SK-MEL-5 (cell line): ENCODE measurements around the gene ARHGAP8. TPM values are rescaled to one million over a fixed set of nuclear protein-coding genes. Genes with fewer than 3 reads are reported as not detected.

ENCODE experiments used
- DNase-seq: peaks from one replicate; pipeline ENCODE4 v3.0.0-alpha.2; 2016; ENCODE audit warnings: low read depth, low spot score
- in situ Hi-C: cut with HindIII; loops from 2 replicates; pipeline ENCODE4 v1.10.0; 2016; ENCODE audit warnings: low sequenced_read_pairs, high pct_unique_total_duplicates, low pct_unique_long_range_greater_than_20kb
- total RNA-seq: library from RNA; depleted of rRNA; stranded (reverse); fragments of >200 nt; shearing (Covaris generic); gene quantifications from 2 replicates; pipeline ENCODE4 v1.2.3, GENCODE V29; 2014

Gene ARHGAP8
- total RNA-seq, 1 experiment from 2014 or later: 0.87 TPM

DNA sequence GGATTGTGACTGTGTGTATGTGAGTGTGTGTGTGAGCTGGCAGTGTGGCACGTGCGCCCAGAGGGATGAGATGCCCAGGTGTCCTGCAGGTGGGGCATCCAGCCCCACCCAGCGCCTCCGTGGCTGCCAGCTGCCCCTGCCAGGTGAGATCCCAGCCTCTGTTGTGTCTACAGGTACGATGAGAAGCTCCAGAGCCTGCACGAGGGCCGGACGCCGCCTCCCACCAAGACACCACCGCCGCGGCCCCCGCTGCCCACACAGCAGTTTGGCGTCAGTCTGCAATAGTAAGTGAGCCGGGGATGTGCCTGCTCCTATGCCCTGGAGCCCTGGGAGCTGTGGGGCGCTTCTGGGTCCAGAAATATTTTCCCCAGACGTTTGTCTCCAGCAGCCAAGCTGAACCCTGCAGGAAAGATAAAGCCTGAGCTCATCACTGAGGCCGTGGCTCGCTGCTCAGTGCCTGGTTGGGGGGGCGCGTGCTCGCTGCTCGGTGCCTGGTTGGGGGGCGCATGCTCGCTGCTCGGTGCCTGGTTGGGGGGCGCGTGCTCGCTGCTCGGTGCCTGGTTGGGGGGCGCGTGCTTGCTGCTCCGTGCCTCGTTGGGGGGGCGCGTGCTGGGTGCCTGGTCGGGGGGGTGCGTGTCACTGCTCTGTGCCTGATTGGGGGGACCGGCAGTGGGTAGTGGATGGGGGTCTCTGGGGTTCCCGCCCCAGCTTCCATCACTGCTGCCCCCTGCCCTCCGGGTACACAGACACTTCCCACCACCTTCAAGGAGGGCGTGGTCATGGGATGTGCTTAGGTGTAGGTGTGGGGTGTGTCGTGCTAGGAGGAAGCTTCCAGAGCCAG lies 73.2 kb downstream of the ARHGAP8 start:
- in situ Hi-C loops: no loop called here
- DNase-seq: no peak

DNA sequence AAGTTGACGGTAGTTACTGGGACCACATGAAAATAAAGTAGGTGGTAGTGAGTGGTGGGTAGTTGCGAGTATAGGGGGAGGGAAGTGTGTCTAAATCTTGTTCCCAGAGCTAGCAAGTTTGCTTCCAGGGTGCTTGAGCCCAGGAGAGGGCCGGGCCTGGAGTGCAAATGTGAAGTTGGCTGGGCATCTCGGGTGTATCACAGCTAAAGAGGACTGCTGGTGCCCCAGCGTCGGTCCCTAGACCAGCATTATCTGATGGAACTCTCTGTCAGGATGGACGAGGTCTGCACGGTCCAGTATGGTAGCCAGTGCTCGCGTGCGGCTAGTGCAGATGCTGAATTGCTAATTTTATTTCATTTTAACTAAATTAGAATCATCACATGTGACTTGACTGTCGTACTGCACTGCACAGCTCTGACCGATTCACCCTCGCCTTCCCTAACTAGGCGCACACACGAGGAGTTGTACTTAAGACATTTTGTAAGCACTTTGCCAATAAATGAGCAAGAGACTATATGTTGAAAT lies 75.4 kb downstream of the ARHGAP8 start:
- in situ Hi-C loops: no loop called here

DNA sequence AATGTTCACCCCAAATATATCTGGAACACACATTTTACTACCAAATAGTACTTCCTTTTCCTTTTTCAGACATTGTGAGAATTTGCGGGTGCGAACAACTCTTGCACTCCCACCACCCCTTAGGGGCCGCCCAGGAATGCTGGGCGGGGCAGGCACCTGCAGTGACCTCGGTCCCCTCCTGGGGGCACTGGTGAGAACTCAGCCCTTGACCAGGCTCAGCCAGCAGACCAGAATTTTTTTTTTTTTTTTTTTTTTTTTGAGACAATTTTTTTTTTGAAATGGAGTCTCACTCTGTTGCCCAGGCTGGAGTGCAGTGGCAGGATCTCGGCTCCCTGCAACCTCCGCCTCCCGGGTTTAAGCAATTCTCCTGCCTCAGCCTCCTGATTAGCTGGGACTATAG lies 75.8 kb downstream of the ARHGAP8 start:
- in situ Hi-C loops: no loop called here
- peak; percentile 65 for DNase-seq

More for the DNA sequence above, 75.4 kb downstream of the ARHGAP8 start:
- no peak for DNase-seq

DNA sequence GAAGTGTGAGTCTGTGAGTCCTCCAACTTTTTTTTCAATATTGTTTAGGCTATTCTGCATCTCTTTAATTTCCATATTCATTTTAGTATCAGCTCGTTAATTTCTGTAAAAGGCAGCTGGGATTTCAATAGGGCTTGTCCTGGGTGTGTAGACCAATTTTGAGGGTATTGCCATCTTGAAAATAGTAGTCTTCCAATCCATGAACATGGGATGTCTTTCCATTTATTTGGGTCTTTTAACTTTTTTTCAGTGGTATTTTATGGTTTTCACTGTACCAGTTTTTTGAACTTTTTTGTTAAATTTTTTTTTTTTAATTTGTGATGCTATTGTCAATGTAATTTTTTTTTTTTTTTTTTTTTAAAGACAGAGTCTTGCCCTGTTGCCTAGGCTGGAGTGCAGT lies 79.5 kb downstream of the ARHGAP8 start:
- in situ Hi-C loops: no loop called here
- no peak for DNase-seq

DNA sequence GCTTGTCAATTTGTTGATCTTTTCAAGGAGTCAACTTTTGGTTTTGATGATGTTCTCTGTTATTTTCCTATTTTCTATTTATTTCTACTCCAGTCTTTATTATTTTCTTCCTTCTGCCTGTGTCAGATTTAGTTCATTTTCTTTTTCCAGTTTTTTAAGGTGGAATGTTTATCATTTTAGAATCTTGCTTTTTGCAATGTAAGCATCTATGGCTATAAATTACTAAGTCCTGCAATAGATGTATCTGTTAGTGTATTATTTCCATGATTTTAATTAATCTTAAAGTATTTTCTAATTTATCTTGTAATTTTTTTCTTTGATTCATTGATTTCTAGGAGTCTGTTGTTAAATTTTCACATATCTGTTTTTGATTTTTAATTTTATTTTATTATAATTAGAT lies 81.7 kb downstream of the ARHGAP8 start:
- DNase-seq: no peak
- in situ Hi-C loops: no loop called here

DNA sequence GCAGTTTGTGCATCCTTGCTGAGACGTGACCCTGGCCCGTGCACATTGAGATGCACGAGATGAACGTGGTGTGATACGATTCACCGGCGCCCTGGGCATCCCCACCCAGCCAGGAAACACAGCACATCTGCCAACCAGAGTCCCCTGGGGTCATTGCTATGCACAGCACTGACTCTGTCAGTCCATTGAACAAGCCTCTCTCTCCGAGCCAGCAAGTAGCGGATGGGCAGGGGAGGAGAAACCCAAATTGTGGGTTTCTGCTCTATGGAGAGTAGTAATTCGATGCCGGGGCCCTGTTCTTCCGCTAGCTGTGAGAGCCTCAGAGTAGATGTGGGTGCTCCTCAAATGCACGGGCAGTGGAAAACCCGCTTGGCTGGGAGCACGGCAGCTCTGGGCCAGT lies 85.1 kb downstream of the ARHGAP8 start:
- in situ Hi-C loops: no loop called here
- DNase-seq: no peak

DNA sequence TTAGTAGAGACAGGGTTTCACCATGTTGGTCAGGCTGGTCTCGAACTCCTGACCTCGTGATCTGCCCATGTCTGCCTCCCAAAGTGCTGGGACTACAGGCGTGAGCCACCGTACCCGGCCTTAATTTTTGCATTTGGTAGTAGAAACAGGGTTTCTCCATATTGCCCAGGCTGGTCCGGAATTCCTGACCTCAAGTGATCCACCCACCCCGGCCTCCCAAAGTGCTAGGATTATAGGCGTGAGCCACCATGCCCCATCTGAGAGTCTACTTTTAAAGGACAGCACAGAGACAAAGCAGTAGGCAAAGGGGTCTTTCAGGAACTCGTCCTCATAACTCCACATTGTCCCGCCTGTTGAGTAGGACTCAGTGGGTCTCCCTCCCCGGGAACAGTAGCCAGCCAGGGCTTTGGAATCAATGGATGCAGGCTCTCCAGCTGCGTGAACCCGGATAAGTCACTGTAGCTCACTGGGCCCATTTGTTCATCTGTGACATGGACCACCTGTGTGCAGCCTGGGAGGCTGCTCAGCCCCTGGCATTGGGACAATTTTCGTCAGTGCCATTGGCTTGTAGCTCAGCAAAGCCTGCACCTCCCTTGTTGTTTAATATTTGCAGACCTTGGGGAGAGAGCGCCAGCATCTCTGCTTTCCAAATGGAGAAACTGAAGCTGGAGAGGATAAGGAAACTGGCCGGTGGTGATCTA lies 86.1 kb downstream of the ARHGAP8 start:
- no peak for DNase-seq
- in situ Hi-C loops: no loop called here

DNA sequence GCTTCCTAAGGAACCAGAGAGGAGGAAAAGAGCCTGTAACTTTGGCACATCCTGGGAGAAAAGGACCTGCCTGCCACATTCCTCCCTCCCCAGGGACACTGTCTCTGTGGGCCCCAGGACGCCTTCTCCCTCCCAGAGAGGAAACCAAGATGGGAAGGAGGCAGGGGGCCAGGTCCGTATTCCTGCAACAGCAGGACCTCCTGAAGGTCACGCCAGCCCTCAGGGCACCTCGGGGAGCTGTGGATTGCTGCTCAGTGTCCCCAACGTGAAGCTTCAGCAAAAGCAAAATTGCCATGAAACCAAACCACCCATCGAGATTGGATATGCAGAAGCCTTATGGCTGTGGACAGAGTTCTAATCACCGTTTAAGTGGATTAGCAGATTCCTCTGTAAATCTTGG lies 86.7 kb downstream of the ARHGAP8 start:
- in situ Hi-C loops: no loop called here
- no peak for DNase-seq

DNA sequence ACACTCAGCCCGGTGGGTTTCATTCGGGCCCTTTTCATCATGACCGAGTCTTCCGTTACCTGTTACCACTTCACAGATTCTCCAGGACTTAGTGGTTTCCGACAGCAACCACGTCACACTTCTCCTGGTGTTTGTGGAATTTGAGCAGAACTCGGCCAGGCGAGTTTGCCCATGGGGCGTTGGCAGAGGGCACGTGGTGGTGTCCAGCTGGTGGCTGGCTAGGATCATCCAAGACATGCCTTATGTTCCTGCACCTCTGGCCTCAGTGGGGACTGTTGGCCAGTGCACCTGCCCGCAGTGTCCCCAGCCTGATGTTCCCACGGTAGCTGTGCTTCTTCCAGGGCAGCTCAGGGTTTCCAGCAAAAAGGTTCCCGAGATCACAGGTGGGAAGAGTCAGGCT lies 87.3 kb downstream of the ARHGAP8 start:
- in situ Hi-C loops: no loop called here

DNA sequence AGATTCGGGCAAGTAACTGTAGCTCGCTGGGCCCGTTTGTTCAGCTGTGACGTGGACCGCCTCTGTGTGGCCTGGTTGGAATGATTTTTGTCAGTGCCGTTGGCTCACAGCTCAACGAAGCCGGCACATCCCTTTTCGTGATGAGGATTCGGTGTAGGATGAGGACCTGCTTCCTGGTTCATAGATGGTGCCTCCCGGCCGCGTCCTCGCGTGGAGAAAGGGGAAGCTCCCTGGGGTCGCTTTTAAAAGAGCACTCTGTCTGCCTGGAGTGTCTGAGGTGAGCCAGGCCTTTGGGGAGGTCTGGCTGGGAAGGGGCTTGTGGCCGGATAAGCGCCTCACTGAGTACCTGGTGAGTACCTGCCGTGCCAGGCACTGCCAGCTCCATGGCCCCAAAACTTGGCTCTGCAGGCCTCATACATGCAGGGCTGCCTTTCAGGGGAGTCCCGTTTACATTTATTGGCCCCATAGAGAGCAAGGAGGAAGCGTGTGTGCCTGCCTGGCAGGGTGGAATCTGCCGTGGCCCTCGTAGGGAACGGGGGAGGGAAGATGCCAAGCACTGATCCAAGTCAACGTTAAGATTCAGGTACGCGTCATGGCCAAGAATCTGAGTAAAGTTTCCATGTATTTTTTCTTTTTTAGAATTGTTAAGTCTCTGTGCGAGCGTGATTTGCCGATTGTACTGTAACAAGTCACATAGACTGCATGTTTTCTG lies 88.4 kb downstream of the ARHGAP8 start:
- DNase-seq: no peak
- in situ Hi-C loops: no loop called here

More for the DNA sequence above, 87.3 kb downstream of the ARHGAP8 start:
- no peak for DNase-seq

DNA sequence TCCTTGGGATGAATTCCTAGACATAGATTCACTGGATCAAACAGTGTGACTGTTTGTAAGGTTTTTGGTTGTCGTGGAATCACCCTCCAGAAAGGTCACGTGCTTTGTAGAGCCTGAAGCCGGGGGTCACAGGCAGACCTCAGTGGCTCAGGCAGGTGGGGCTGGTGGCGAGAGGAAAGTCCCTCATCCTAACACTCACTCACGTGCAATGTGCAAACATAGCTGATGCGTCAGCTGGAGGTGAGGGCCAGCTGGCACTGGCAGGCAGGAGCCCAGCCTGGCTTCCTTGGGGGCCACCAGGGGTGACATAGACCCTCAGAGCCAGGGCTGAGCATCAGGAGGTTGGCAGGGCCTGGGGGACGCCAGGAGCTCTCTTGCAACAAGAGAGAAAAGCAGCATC lies 90.0 kb downstream of the ARHGAP8 start:
- DNase-seq: no peak
- in situ Hi-C loops: no loop called here

DNA sequence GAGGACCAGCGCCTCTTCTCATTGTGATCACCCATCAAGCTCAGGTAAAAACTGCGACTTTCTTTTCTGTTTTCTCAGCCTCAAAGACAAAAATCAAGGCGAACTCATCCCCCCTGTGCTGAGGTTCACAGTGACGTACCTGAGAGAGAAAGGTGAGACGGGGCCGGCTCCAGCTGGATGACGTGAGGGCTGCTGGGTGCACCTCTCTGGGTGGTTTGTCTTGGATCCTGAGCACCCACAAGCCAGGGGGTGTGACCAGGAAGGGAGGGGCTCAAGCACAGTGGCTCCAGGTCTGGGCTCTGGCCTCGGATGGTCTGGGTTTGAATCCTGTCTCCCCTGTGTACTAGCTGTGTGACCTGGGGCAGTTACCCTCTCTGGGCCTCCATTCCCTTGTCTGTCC lies 92.8 kb downstream of the ARHGAP8 start:
- in situ Hi-C loops: no loop called here
- DNase-seq: no peak

DNA sequence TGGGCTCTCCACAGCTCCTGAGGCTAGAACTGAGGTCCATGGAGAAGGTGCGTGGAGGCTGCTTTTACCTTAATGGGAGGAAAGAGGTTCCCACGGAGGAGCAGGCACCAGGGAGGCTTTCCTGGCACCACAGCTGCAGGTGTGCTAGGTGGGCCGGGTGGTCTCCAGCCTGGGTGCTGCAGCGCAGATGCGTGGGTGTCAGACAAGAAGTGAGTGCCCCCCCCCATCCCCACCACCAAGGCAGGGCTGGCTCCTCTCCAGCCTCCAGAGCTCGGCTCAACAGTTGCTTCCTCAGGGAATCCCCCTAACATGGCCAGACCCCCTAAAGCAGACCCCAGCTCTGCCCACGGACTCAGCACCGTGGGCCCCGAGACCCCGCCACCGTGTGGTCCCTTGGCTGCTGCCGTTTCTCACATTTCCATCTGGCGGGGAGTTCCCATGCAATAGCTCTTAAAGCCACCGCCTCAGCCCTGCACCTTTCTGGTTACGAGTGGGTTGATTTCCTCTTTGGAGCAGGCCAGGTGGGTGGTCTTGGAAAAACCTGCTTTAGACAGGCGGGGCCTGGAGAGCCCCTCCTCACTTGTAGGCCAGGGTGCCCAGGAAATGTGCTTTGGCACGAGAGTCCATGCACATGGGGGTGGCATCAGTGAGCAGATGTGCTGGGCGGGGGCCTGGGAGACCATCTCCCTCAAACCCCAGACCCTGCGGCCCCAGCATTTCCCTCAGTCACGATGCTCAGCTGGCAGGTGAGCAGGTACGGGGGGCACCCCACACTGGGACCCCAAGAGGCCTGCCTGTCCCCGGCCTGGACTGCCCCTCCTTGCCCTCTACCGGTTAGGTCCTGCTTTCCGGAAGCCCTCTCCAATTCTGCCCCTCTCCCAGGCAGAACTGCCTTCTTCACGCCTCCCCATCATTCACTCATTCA lies 93.7 kb downstream of the ARHGAP8 start:
- in situ Hi-C loops: no loop called here
- DNase-seq: no peak

DNA sequence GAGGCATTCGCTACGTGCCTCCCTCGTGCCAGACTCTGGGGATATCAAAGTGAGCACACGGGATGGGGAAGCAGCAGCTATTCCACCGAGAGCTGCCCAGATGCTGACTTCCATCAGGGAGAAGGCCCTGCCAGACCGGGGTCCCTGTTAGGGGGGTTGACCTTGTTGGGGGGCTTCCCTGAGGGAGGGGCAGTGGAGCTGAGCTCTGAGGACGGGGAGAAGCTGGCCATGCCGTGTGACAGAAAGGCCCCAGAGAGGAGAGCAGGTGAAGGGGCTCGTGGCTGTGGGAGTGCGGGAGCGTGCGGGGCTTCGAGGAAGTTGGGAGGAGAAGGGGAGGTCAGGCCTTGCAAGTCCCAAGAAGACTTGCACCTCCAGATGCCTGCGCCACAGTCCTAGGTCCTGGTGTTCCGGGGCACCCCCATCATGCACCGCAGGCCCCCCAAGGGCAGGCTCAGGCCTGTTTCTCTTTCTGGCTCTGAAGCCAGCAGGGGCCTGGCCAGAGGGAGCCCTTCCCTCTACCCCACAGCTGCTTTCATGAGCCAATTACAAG lies 94.4 kb downstream of the ARHGAP8 start:
- DNase-seq: no peak
- in situ Hi-C loops: no loop called here

DNA sequence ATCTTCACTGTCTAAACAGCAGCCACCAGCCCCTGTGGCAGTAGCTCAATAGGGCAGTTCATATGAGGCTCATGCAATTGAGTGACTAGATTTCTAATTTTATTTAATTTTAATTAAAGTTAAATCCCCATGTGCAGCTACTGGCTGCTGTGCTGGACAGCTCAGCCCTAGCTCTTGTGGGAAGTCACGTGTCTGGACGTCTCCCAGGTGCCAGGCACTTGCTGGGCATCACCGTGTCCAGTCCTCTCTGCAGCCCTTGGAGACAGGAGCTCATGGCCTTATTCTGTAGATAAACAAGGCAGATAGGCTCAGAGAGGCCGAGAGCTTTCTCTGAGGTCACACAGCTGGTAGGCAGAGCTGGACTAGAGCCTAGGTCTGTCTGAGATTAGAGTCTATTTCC lies 95.0 kb downstream of the ARHGAP8 start:
- DNase-seq: no peak
- in situ Hi-C loops: no loop called here

DNA sequence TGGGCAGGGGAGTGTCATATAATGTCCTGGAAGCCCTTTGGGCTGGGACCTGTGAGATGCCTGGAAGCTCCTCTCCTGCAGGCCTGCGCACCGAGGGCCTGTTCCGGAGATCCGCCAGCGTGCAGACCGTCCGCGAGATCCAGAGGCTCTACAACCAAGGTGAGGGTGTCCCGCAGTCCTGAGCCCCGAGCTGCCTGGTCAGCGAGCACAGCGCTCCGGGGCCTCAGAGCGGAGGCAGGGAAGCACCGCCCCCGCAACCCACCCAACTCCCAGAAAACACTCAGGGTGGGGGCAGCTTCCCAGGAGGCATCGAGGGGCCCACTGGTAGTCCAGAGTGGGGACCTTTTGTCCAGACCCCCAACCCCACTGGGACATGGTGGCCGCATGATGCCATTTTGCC lies 95.5 kb downstream of the ARHGAP8 start:
- in situ Hi-C loops: no loop called here
- no peak for DNase-seq

DNA sequence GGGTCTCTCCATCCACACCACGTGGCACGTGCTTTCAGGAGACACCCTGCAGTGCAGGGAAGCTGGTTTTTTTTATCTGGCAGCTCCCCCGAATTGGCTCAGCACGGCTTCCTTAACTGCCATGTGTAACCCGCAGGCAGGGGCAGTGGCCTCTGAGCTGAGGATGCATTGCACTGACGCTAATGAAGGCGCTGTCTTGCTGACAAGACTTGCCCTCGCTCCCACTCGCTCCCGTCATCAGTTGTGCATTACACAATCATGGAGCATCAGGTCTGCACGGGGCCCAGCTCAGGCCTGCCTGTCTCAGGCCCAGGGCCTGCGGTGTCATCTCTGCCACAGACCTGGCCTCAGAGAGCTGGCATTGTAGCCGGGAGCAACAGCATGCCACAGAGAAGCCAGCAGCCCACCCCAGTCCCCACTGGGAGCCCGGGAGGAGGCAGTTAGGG lies 95.9 kb downstream of the ARHGAP8 start:
- in situ Hi-C loops: no loop called here
- no peak for DNase-seq
